NCI-H460 (cell line): Measurements from ENCODE around the gene ARHGAP8. TPM values are rescaled to one million over a fixed set of nuclear protein-coding genes. Genes with fewer than 3 reads are reported as not detected.

Experiments used
- DNase-seq: peaks from one replicate; pipeline ENCODE4 v3.0.0-alpha.2; 2016; ENCODE audit warnings: low read depth; ENCODE audit errors: extremely low read depth
- total RNA-seq: library from RNA; depleted of rRNA; stranded (reverse); fragments of >200 nt; shearing (Covaris generic); gene quantifications from 2 replicates; pipeline ENCODE4 v1.2.3, GENCODE V29; 2014

The ARHGAP8 gene
- total RNA-seq, 1 experiment from 2014 or later, result 0.35 TPM

GRCh38 chr22:44880610-44881290 lies 128.4 kb downstream of the ARHGAP8 start:
- no peak for DNase-seq

- DNase-seq, result no peak
These were observed 129.2 kb downstream of the ARHGAP8 start for GRCh38 chr22:44881624-44882023.

GRCh38 chr22:44882226-44882905 lies 130.0 kb downstream of the ARHGAP8 start:
- no peak for DNase-seq

GRCh38 chr22:44883011-44883421 lies 130.6 kb downstream of the ARHGAP8 start:
- DNase-seq, result no peak

- DNase-seq, result no peak
These were observed 132.2 kb downstream of the ARHGAP8 start for GRCh38 chr22:44884562-44884961.

- no peak for DNase-seq
These were observed 132.8 kb downstream of the ARHGAP8 start for GRCh38 chr22:44884968-44885805.

- DNase-seq, result no peak
These were observed 133.5 kb downstream of the ARHGAP8 start for GRCh38 chr22:44885806-44886360.

- DNase-seq, result no peak
These were observed 135.6 kb downstream of the ARHGAP8 start for GRCh38 chr22:44887941-44888366.

GRCh38 chr22:44888491-44889254 lies 136.3 kb downstream of the ARHGAP8 start:
- no peak for DNase-seq

GRCh38 chr22:44889255-44889878 lies 137.0 kb downstream of the ARHGAP8 start:
- no peak for DNase-seq

GRCh38 chr22:44890416-44891292 lies 138.3 kb downstream of the ARHGAP8 start:
- DNase-seq, result no peak

- no peak for DNase-seq
These were observed 138.9 kb downstream of the ARHGAP8 start for GRCh38 chr22:44891293-44891747.

GRCh38 chr22:44891791-44892190 lies 139.4 kb downstream of the ARHGAP8 start:
- DNase-seq, result no peak

GRCh38 chr22:44892243-44892642 lies 139.9 kb downstream of the ARHGAP8 start:
- DNase-seq, result no peak

GRCh38 chr22:44892803-44893730 lies 140.7 kb downstream of the ARHGAP8 start:
- DNase-seq, result no peak

GRCh38 chr22:44893731-44894080 lies 141.3 kb downstream of the ARHGAP8 start:
- DNase-seq, result no peak

GRCh38 chr22:44894321-44894720 lies 141.9 kb downstream of the ARHGAP8 start:
- DNase-seq, result no peak

- DNase-seq, result no peak
These were observed 142.4 kb downstream of the ARHGAP8 start for GRCh38 chr22:44894782-44895181.
